ENCODE measurements around the gene SARS2.
"Not testable (repeated sequence)": the region's sequence is repeated elsewhere in the genome, so short reads cannot be mapped to it uniquely, and the experiment has no call there.

Gene SARS2

GRCh38 chr19:38892841-38893240 lies 37.7 kb downstream of the SARS2 start:
- no peak for DNase-seq (ENCODE audit: low read depth in 2 of 2)

GRCh38 chr19:38891771-38892170 lies 38.8 kb downstream of the SARS2 start:
- no peak for DNase-seq (ENCODE audit: low read depth in 2 of 2)

GRCh38 chr19:38890686-38891085 lies 39.9 kb downstream of the SARS2 start:
- DNase-seq (ENCODE audit: low read depth in 2 of 2) = no peak

- DNase-seq (ENCODE audit: low read depth in 2 of 2) = no peak
These were observed 40.8 kb downstream of the SARS2 start for GRCh38 chr19:38889803-38890202.

GRCh38 chr19:38888876-38889275 lies 41.7 kb downstream of the SARS2 start:
- DNase-seq (ENCODE audit: low read depth in 2 of 2) = no peak

- not testable (repeated sequence) for DNase-seq (ENCODE audit: low read depth in 2 of 2)
These were observed 45.9 kb downstream of the SARS2 start for GRCh38 chr19:38884691-38885090.

GRCh38 chr19:38883286-38883685 lies 47.3 kb downstream of the SARS2 start:
- no peak for DNase-seq (ENCODE audit: low read depth in 2 of 2)

- DNase-seq (ENCODE audit: low read depth in 2 of 2) = no peak
These were observed 49.5 kb downstream of the SARS2 start for GRCh38 chr19:38880882-38881609.

GRCh38 chr19:38880076-38880881 lies 50.3 kb downstream of the SARS2 start:
- no peak for DNase-seq (ENCODE audit: low read depth in 2 of 2)

GRCh38 chr19:38879400-38879751 lies 51.2 kb downstream of the SARS2 start:
- no peak for DNase-seq (ENCODE audit: low read depth in 2 of 2)

GRCh38 chr19:38878575-38879399 lies 51.8 kb downstream of the SARS2 start:
- no peak for DNase-seq (ENCODE audit: low read depth in 2 of 2)

- DNase-seq (ENCODE audit: low read depth in 2 of 2) = peak; percentile 51 to 55
These were observed 52.6 kb downstream of the SARS2 start, which contains the start of gene RINL for GRCh38 chr19:38877781-38878574. Gene RINL, minus strand, starts transcription at chr19:38878275. Its CDS starts 1,533 bp downstream, at chr19:38876742.

- DNase-seq (ENCODE audit: low read depth in 2 of 2) = no peak
These were observed 54.7 kb downstream of the SARS2 start for GRCh38 chr19:38875656-38876395.

- not testable (repeated sequence) for DNase-seq (ENCODE audit: low read depth in 2 of 2)
These were observed 57.2 kb downstream of the SARS2 start for GRCh38 chr19:38873400-38873799.

- no peak for DNase-seq (ENCODE audit: low read depth in 2 of 2)
These were observed 60.0 kb downstream of the SARS2 start for GRCh38 chr19:38870612-38871011.

GRCh38 chr19:38869836-38870607 lies 60.5 kb downstream of the SARS2 start:
- DNase-seq (ENCODE audit: low read depth in 2 of 2) = peak; percentile 88 to 91

- DNase-seq (ENCODE audit: low read depth in 2 of 2) = peak in 1 of 2 donors; percentile 28
These were observed 61.3 kb downstream of the SARS2 start for GRCh38 chr19:38869160-38869835.

GRCh38 chr19:38868551-38868950 lies 62.0 kb downstream of the SARS2 start:
- no peak for DNase-seq (ENCODE audit: low read depth in 2 of 2)

- no peak for DNase-seq (ENCODE audit: low read depth in 2 of 2)
These were observed 63.3 kb downstream of the SARS2 start for GRCh38 chr19:38867171-38867780.
